ENCODE measurements around the gene EPHB1. TPM values are rescaled to one million over a fixed set of nuclear protein-coding genes. Genes with fewer than 3 reads are reported as not detected.

The EPHB1 gene
- total and polyA plus RNA-seq, 2 donors (not counting 3 experiments of a cell fraction or from before 2014, with no cell fraction given), result 1.3 to 5.2 TPM

GRCh38 chr3:135106445-135106844 lies 311.4 kb downstream of the EPHB1 start:
- H3K4me3 ChIP-seq (replicated peaks in 1 of 3; ENCODE audit: insufficient read depth in 1 of 3, low read depth in 1 of 3, low read length in 3 of 3), result no peak overlapping the region
- intact Hi-C loops (cut with micrococcal nuclease) (no loop called here), dilution Hi-C loops (cut with MboI; ENCODE audit: extremely low pct_ligation_motif_present, low sequenced_read_pairs) (no loop called here)
- H3K4me1 ChIP-seq (ENCODE audit: control insufficient read depth, extremely low read depth, insufficient read depth, low read length), result no peaks in the 10 kb centered on the region
- no peaks in the 10 kb centered on the region for H4K20me1 ChIP-seq (replicated peaks; ENCODE audit: control insufficient read depth, extremely low read depth, insufficient read depth, low read length)
- H3K9me1 ChIP-seq (replicated peaks; ENCODE audit: control insufficient read depth, extremely low read depth, insufficient read depth, low read length), result no peaks in the 10 kb centered on the region
- no peak overlapping the region for H2AFZ ChIP-seq (ENCODE audit: low read depth, low read length)
- no TSS peak for BruUV-seq (replicated peaks)
- no peak overlapping the region for H3K27ac ChIP-seq (ENCODE audit: insufficient read depth, low read depth, low read length)
- POLR2A ChIA-PET, result no interaction called here
- TF ChIP-seq MAX (IDR thresholded peaks at IDR 0.05; ENCODE audit: insufficient read depth, insufficient read length) (no peak), FOS (IDR thresholded peaks at IDR 0.05; ENCODE audit: borderline replicate concordance, insufficient read depth, low read length) (no peak), MYC (IDR thresholded peaks at IDR 0.05; ENCODE audit: low read depth, low read length) (no peak), POLR2A (IDR thresholded peaks at IDR 0.05; ENCODE audit: low read depth, low read length) (no peak), JUN (IDR thresholded peaks at IDR 0.05; ENCODE audit: borderline replicate concordance, insufficient read depth, insufficient read length, low read depth) (no peak), CTCF (IDR thresholded peaks at IDR 0.05; ENCODE audit: extremely low read depth in 1 of 2, insufficient read depth in 1 of 2, low read depth in 1 of 2, low read length in 2 of 2) (no peak), POLR2AphosphoS5 (IDR thresholded peaks at IDR 0.05; ENCODE audit: insufficient read depth, low read depth, low read length) (no peak), GATA2 (IDR thresholded peaks at IDR 0.05; ENCODE audit: insufficient read depth, insufficient read length, low read depth, low read length) (no peak), EZH2 (IDR thresholded peaks at IDR 0.05; ENCODE audit: borderline replicate concordance, low read depth, low read length, severe bottlenecking) (no peak)
- CTCF ChIA-PET, result no interaction called here
- no peaks in the 10 kb centered on the region for H3K27me3 ChIP-seq (ENCODE audit: control insufficient read depth in 2 of 2, insufficient read depth in 2 of 2, low read length in 2 of 2)
- H3K36me3 ChIP-seq (ENCODE audit: control insufficient read depth in 2 of 2, extremely low read depth in 1 of 2, insufficient read depth in 2 of 2, low read length in 2 of 2), result no peaks in the 10 kb centered on the region
- H3K9ac ChIP-seq (replicated peaks; ENCODE audit: extremely low read depth, insufficient read depth, low read length), result no peak overlapping the region
- FAIRE-seq, result no peak
- H3K79me2 ChIP-seq (ENCODE audit: control insufficient read depth, insufficient read depth, low read length), result no peaks in the 10 kb centered on the region
- H3K4me2 ChIP-seq (ENCODE audit: insufficient read depth, low read length), result no peak overlapping the region
- no peaks in the 10 kb centered on the region for H3K9me3 ChIP-seq (replicated peaks; ENCODE audit: control insufficient read depth, insufficient read depth, low read length)
- DNase-seq (ENCODE audit: low read depth, low spot score), result no peak
